SK-N-SH (cell line): ENCODE measurements around the gene PARN. TPM values are rescaled to one million over a fixed set of nuclear protein-coding genes. Genes with fewer than 3 reads are reported as not detected.
"Not testable (repeated sequence)": the region's sequence is repeated elsewhere in the genome, so short reads cannot be mapped to it uniquely, and the experiment has no call there.

Source experiments
- CTCF ChIA-PET: fragments of 300-600, 350-600 bp; formaldehyde crosslinking; extraction: SDS; loops from one replicate; lab custom pipeline; 2021; lab: Yijun Ruan, JAX
- POLR2A ChIA-PET: fragments of 350-600 bp; sonication (Branson Sonifier 250); formaldehyde crosslinking; extraction: SDS; loops from one replicate; lab custom pipeline; 2020; ENCODE audit warnings: antibody characterized with exemption, inconsistent platforms; lab: Yijun Ruan, JAX
- DNase-seq: peaks from one replicate; pipeline ENCODE4 v3.0.0; 2012
- H2AFZ ChIP-seq: fragments of 200-600 bp; sonication (generic); 2 replicates; pipeline ENCODE4 v1.8.1; 2016; ENCODE audit warnings: antibody characterized with exemption, mild to moderate bottlenecking, low read depth
- H3F3A ChIP-seq: fragments of 200-600 bp; sonication (generic); replicated peaks from 2 replicates; pipeline ENCODE3; 2016; ENCODE audit warnings: antibody characterized with exemption, mild to moderate bottlenecking; ENCODE audit not compliant: insufficient read depth
- H3K27ac ChIP-seq, 2 experiments: fragments of 200-500 bp in 1 of 2; fragments of 200-600 bp in 1 of 2; sonication (Bioruptor generic) in 1 of 2; sonication (generic), shearing (Covaris generic) in 1 of 2; 2 replicates each; pipeline versions ENCODE4 v1.5.1 to v1.6.1; 2014 to 2016; ENCODE audit warnings: low read depth in 2 of 2, inconsistent platforms in 1 of 2, low read length in 1 of 2, mild to moderate bottlenecking in 1 of 2, mixed read lengths in 1 of 2
- H3K27me3 ChIP-seq: fragments of 200-600 bp; sonication (generic), shearing (Covaris generic); 2 replicates; pipeline ENCODE4 v1.6.1; 2016; ENCODE audit warnings: mixed run types; ENCODE audit not compliant: insufficient read depth
- H3K36me3 ChIP-seq, 2 experiments: fragments of 200-500 bp in 1 of 2; fragments of 200-600 bp in 1 of 2; sonication (Bioruptor generic) in 1 of 2; sonication (generic) in 1 of 2; replicated peaks in 1 of 2; 2 replicates each; pipeline versions ENCODE3 to v1.5.1; 2014 to 2016; ENCODE audit warnings: low read length in 1 of 2, mild to moderate bottlenecking in 1 of 2; ENCODE audit not compliant: insufficient read depth in 2 of 2, control insufficient read depth in 1 of 2
- H3K4me1 ChIP-seq, 2 experiments: fragments of 200-500 bp in 1 of 2; fragments of 200-600 bp in 1 of 2; sonication (Bioruptor generic) in 1 of 2; sonication (generic), shearing (Covaris generic) in 1 of 2; 2 replicates each; pipeline versions ENCODE4 v1.5.1 to v1.6.1; 2014 to 2016; ENCODE audit warnings: low read depth in 1 of 2, low read length in 1 of 2, mixed run types in 1 of 2; ENCODE audit not compliant: insufficient read depth in 2 of 2, control insufficient read depth in 1 of 2
- H3K4me2 ChIP-seq: fragments of 200-600 bp; sonication (generic), shearing (Covaris generic); 2 replicates; pipeline ENCODE4 v1.6.1; 2017; ENCODE audit warnings: mixed run types
- H3K4me3 ChIP-seq, 2 experiments: fragments of 200-500 bp in 1 of 2; fragments of 200-600 bp in 1 of 2; sonication (Bioruptor generic) in 1 of 2; sonication (generic), shearing (Covaris generic) in 1 of 2; 2 replicates each; pipeline versions ENCODE4 v1.5.1 to v1.8.1; 2014 to 2016; ENCODE audit warnings: low read depth in 2 of 2, inconsistent platforms in 1 of 2, low read length in 1 of 2, mild to moderate bottlenecking in 1 of 2, mixed read lengths in 1 of 2, moderate library complexity in 1 of 2
- H3K79me2 ChIP-seq: fragments of 200-600 bp; sonication (generic); 2 replicates; pipeline ENCODE4 v1.8.1; 2017; ENCODE audit warnings: mild to moderate bottlenecking; ENCODE audit not compliant: insufficient read depth
- H3K9ac ChIP-seq: fragments of 200-600 bp; sonication (generic); 2 replicates; pipeline ENCODE4 v1.6.1; 2017; ENCODE audit warnings: mixed run types
- H3K9me2 ChIP-seq: fragments of 200-600 bp; sonication (generic); 2 replicates; pipeline ENCODE4 v1.6.1; 2017; ENCODE audit warnings: mixed run types
- H3K9me3 ChIP-seq: fragments of 200-600 bp; sonication (generic); 2 replicates; pipeline ENCODE4 v1.6.1; 2017; ENCODE audit warnings: mixed run types, mild to moderate bottlenecking, moderate library complexity
- H4K20me1 ChIP-seq: fragments of 200-600 bp; sonication (generic); 2 replicates; pipeline ENCODE4 v1.6.1; 2017; ENCODE audit warnings: mild to moderate bottlenecking, mixed run types; ENCODE audit not compliant: insufficient read depth
- CHD2 ChIP-seq: fragments of 150-350 bp; IDR thresholded peaks from 2 replicates; pipeline ENCODE4 v1.6.1; 2018; ENCODE audit warnings: low read length; ENCODE audit not compliant: partially characterized antibody
- CTCF ChIP-seq: fragments of 200-600 bp; sonication (generic); IDR thresholded peaks from 2 replicates; pipeline ENCODE4 v1.6.1; 2017; ENCODE audit warnings: antibody characterized with exemption, mild to moderate bottlenecking, moderate library complexity
- EZH2phosphoT487 ChIP-seq: fragments of 200-600 bp; sonication (generic); IDR thresholded peaks from 2 replicates; pipeline ENCODE4 v1.6.1; 2017; ENCODE audit warnings: low read depth, mixed run types, mild to moderate bottlenecking, antibody characterized with exemption, moderate library complexity, borderline replicate concordance
- FOXM1 ChIP-seq: IDR thresholded peaks from 2 replicates; pipeline ENCODE4 v1.4.0; 2012; ENCODE audit warnings: low read depth, mild to moderate bottlenecking
- GABPA ChIP-seq: IDR thresholded peaks from 2 replicates; pipeline ENCODE4 v1.4.0; 2012; ENCODE audit warnings: low read depth, mild to moderate bottlenecking
- JUND ChIP-seq: IDR thresholded peaks from 2 replicates; pipeline ENCODE4 v1.4.0; 2012
- MXI1 ChIP-seq: IDR thresholded peaks from 2 replicates; pipeline ENCODE4 v1.6.1; 2012; ENCODE audit warnings: mild to moderate bottlenecking, low read depth, low read length, improper control_type of control experiment
- NFIC ChIP-seq: IDR thresholded peaks from 2 replicates; pipeline ENCODE4 v1.4.0; 2012; ENCODE audit warnings: borderline replicate concordance
- NRF1 ChIP-seq: IDR thresholded peaks from 2 replicates; pipeline ENCODE4 v1.6.1; 2012; ENCODE audit warnings: low read depth, mild to moderate bottlenecking, low read length
- RAD21 ChIP-seq: IDR thresholded peaks from 2 replicates; pipeline ENCODE4 v1.6.1; 2012; ENCODE audit warnings: mild to moderate bottlenecking, low read length
- RCOR1 ChIP-seq: fragments of 150-350 bp; IDR thresholded peaks from 2 replicates; pipeline ENCODE4 v1.6.1; 2017; ENCODE audit warnings: antibody characterized with exemption, low read length
- SIN3A ChIP-seq: IDR thresholded peaks from 2 replicates; pipeline ENCODE4 v1.6.1; 2012; ENCODE audit warnings: low read depth, mild to moderate bottlenecking, low read length, moderate library complexity, borderline replicate concordance
- SMC3 ChIP-seq: IDR thresholded peaks from 2 replicates; pipeline ENCODE4 v1.6.1; 2012; ENCODE audit warnings: low read depth, low read length, improper control_type of control experiment
- TEAD4 ChIP-seq: IDR thresholded peaks from 2 replicates; pipeline ENCODE4 v1.4.0; 2012; ENCODE audit warnings: mild to moderate bottlenecking, borderline replicate concordance; ENCODE audit not compliant: insufficient read depth
- USF1 ChIP-seq: IDR thresholded peaks from 2 replicates; pipeline ENCODE4 v1.4.0; 2012; ENCODE audit warnings: low read depth, borderline replicate concordance
- USF2 ChIP-seq: fragments of 150-350 bp; IDR thresholded peaks from 2 replicates; pipeline ENCODE4 v1.6.1; 2017; ENCODE audit warnings: antibody characterized with exemption, low read length, low read depth, borderline replicate concordance
- YY1 ChIP-seq: IDR thresholded peaks from 2 replicates; pipeline ENCODE4 v1.4.0; 2012; ENCODE audit warnings: low read depth, mild to moderate bottlenecking
- ZBTB33 ChIP-seq: IDR thresholded peaks from 2 replicates; pipeline ENCODE4 v1.4.0; 2012; ENCODE audit warnings: low read depth, borderline replicate concordance
- WGBS: methylation state at CpG from one replicate; pipeline ENCODE4 v1.1.6; 2017; ENCODE audit warnings: low lambda C conversion rate; 5-methylcytosine and 5-hydroxymethylcytosine counted together
- polyA plus RNA-seq, 3 experiments: library from polyadenylated mRNA; depleted of rRNA; stranded (reverse); fragments of >200 nt; gene quantifications; 2 replicates each; pipeline ENCODE4 v1.2.3, GENCODE V29; 2012

PARN gene
- polyA plus RNA-seq, 1 of the 3 experiments (the other 2 are of a cell fraction): 20.5 TPM

- Histone ChIP-seq H3K4me2 (no peak overlapping the region), H2AFZ (no peak overlapping the region), H3K4me3 (no peak overlapping the region)
- TF ChIP-seq SIN3A: no peak
- TF ChIP-seq JUND: no peak
- TF ChIP-seq NFIC: no peak
- no peak for TF ChIP-seq NRF1
- no peak for TF ChIP-seq USF2
- TF ChIP-seq MXI1: no peak
- no peak for TF ChIP-seq CTCF
- TF ChIP-seq GABPA: no peak
- no peak; the same call in 1 of the 2 replicates for TF ChIP-seq RAD21
- no peak for TF ChIP-seq EZH2phosphoT487
- no peak for TF ChIP-seq FOXM1
- TF ChIP-seq ZBTB33: no peak
- no peak for TF ChIP-seq TEAD4
- no peak for TF ChIP-seq YY1
- no peak for TF ChIP-seq RCOR1
- TF ChIP-seq SMC3: no peak
- no peak for TF ChIP-seq USF1
- no peak for TF ChIP-seq CHD2
- TF ChIP-seq, all 33 proteins: peak for 0
- no peak overlapping the region for H3K27ac ChIP-seq
- ChIA-PET CTCF (interaction anchor here (0.6 kb wide), 1 partner anchor 106 kb away, joined by 5 read pairs; no protein-coding TSS in a partner anchor), POLR2A (no interaction called here)
- H3K36me3 ChIP-seq: peaks cover 0 to 7% of the 10 kb centered on the region in 2 experiments
- no peaks in the 10 kb centered on the region for H3F3A ChIP-seq
- H3K9me2 ChIP-seq: no peaks in the 10 kb centered on the region
- no peak overlapping the region for H3K9ac ChIP-seq
- H3K79me2 ChIP-seq: no peaks in the 10 kb centered on the region
- no peaks in the 10 kb centered on the region for H3K27me3 ChIP-seq
- no peak for DNase-seq
- no peaks in the 10 kb centered on the region for H3K9me3 ChIP-seq
- 93% methylated on average over 8 of the region's 8 CpGs for WGBS
- H4K20me1 ChIP-seq: no peaks in the 10 kb centered on the region
- peaks cover 0 to 6% of the 10 kb centered on the region in 2 experiments; a peak in 2 of 4 replicates for H3K4me1 ChIP-seq
Observed at GRCh38 chr16:14444979-14445810, 184.9 kb downstream of the PARN start.

- H3K27ac ChIP-seq, H3K4me3 ChIP-seq, H3F3A ChIP-seq, H3K9ac ChIP-seq, H3K9me3 ChIP-seq, DNase-seq, H3K4me2 ChIP-seq, H3K36me3 ChIP-seq, H2AFZ ChIP-seq, H4K20me1 ChIP-seq, H3K79me2 ChIP-seq, POLR2A ChIA-PET, H3K27me3 ChIP-seq, H3K9me2 ChIP-seq: not testable (repeated sequence)
- CTCF ChIA-PET: interaction anchor here (1.6 kb wide), 1 partner anchor 15 kb away, joined by 3 read pairs; no protein-coding TSS in a partner anchor
- WGBS: 100% methylated on average over 6 of the region's 9 CpGs
- peaks cover 0 to 20% of the 10 kb centered on the region in 2 experiments; a peak in 1 of 4 replicates for H3K4me1 ChIP-seq
Observed at GRCh38 chr16:14441533-14441932, 188.5 kb downstream of the PARN start.
